ENCODE measurements around the gene EPB41L2. TPM values are rescaled to one million over a fixed set of nuclear protein-coding genes. Genes with fewer than 3 reads are reported as not detected.
A peak's percentile ranks its signal among the peaks of the same experiment; 100 is the strongest.
"Not testable (repeated sequence)": the region's sequence is repeated elsewhere in the genome, so short reads cannot be mapped to it uniquely, and the experiment has no call there.

EPB41L2 gene
- total RNA-seq, 2 donors from 2014 or later = 77.7 to 104 TPM

- intact Hi-C loops (cut with DNase I, micrococcal nuclease) = no loop called here
- DNase-seq = no peak
- peak; percentile 52 for ATAC-seq
Observed at GRCh38 chr6:130937942-130938604, 125.0 kb downstream of the EPB41L2 start.

GRCh38 chr6:130936933-130937332 lies 126.1 kb downstream of the EPB41L2 start:
- ATAC-seq (no peak), DNase-seq (no peak)
- intact Hi-C loops (cut with DNase I, micrococcal nuclease) = no loop called here

- intact Hi-C loops (cut with DNase I, micrococcal nuclease) = no loop called here
- DNase-seq (no peak), ATAC-seq (peak; percentile 42)
Observed at GRCh38 chr6:130935978-130936377, 127.1 kb downstream of the EPB41L2 start.

GRCh38 chr6:130934848-130935585 lies 128.0 kb downstream of the EPB41L2 start:
- intact Hi-C loops (cut with DNase I, micrococcal nuclease) = no loop called here
- no peak for ATAC-seq
- DNase-seq = no peak

GRCh38 chr6:130933712-130934200 lies 129.3 kb downstream of the EPB41L2 start:
- no peak for DNase-seq
- intact Hi-C loops (cut with DNase I, micrococcal nuclease) = no loop called here
- peak; percentile 38 for ATAC-seq

GRCh38 chr6:130932921-130933320 lies 130.1 kb downstream of the EPB41L2 start:
- intact Hi-C loops (cut with DNase I, micrococcal nuclease) = no loop called here
- no peak for DNase-seq
- no peak for ATAC-seq

- DNase-seq = no peak
- intact Hi-C loops (cut with DNase I, micrococcal nuclease) = no loop called here
- no peak for ATAC-seq
Observed at GRCh38 chr6:130932438-130932837, 130.6 kb downstream of the EPB41L2 start.

GRCh38 chr6:130931683-130932082 lies 131.4 kb downstream of the EPB41L2 start:
- no peak for ATAC-seq
- DNase-seq = no peak
- intact Hi-C loops (cut with DNase I, micrococcal nuclease) = no loop called here

GRCh38 chr6:130929036-130929678 lies 133.9 kb downstream of the EPB41L2 start:
- ATAC-seq (peak; percentile 30), DNase-seq (no peak)
- intact Hi-C loops (cut with DNase I, micrococcal nuclease) = no loop called here

- no peak for DNase-seq
- intact Hi-C loops (cut with DNase I, micrococcal nuclease) = no loop called here
- no peak for ATAC-seq
Observed at GRCh38 chr6:130928158-130928912, 134.7 kb downstream of the EPB41L2 start.

- intact Hi-C loops (cut with DNase I, micrococcal nuclease) = no loop called here
- DNase-seq (no peak), ATAC-seq (peak; percentile 88)
Observed at GRCh38 chr6:130927305-130927704, 135.7 kb downstream of the EPB41L2 start.

- intact Hi-C loops (cut with DNase I, micrococcal nuclease) = no loop called here
- ATAC-seq (peak; percentile 56), DNase-seq (no peak)
Observed at GRCh38 chr6:130923350-130923749, 139.7 kb downstream of the EPB41L2 start.

- intact Hi-C loops (cut with DNase I, micrococcal nuclease) = no loop called here
- no peak for ATAC-seq
- DNase-seq = no peak
Observed at GRCh38 chr6:130922922-130923321, 140.1 kb downstream of the EPB41L2 start.

- ATAC-seq = no peak
- DNase-seq = no peak
- intact Hi-C loops (cut with DNase I, micrococcal nuclease) = no loop called here
Observed at GRCh38 chr6:130920969-130921368, 142.1 kb downstream of the EPB41L2 start.

- intact Hi-C loops (cut with DNase I, micrococcal nuclease) = no loop called here
- no peak for DNase-seq
- ATAC-seq = no peak
Observed at GRCh38 chr6:130918171-130918570, 144.9 kb downstream of the EPB41L2 start.

GRCh38 chr6:130915606-130916005 lies 147.4 kb downstream of the EPB41L2 start:
- DNase-seq; ATAC-seq; intact Hi-C loops (cut with DNase I, micrococcal nuclease): not testable (repeated sequence)

GRCh38 chr6:130913120-130913519 lies 149.9 kb downstream of the EPB41L2 start:
- ATAC-seq (peak; percentile 56), DNase-seq (no peak)
- intact Hi-C loops (cut with DNase I, micrococcal nuclease) = no loop called here

GRCh38 chr6:130912434-130912833 lies 150.6 kb downstream of the EPB41L2 start:
- ATAC-seq (no peak), DNase-seq (no peak)
- intact Hi-C loops (cut with DNase I, micrococcal nuclease) = no loop called here

- intact Hi-C loops (cut with DNase I, micrococcal nuclease) = no loop called here
- DNase-seq (no peak), ATAC-seq (no peak)
Observed at GRCh38 chr6:130908958-130909357, 154.1 kb downstream of the EPB41L2 start.
